OCI-LY3 (cell line): ENCODE data around the gene C1orf116.

Experiments
- CTCF ChIP-seq: fragments of 200-600, 300-600 bp; sonication (generic); IDR thresholded peaks from 2 replicates; pipeline ENCODE4 v1.5.1; 2014; ENCODE audit warnings: antibody characterized with exemption, low read length, low read depth
- EZH2phosphoT487 ChIP-seq: fragments of 200-600 bp; shearing (Covaris generic); IDR thresholded peaks from 2 replicates; pipeline ENCODE4 v1.6.1; 2018; ENCODE audit warnings: antibody characterized with exemption, mixed run types, low read depth

DNA sequence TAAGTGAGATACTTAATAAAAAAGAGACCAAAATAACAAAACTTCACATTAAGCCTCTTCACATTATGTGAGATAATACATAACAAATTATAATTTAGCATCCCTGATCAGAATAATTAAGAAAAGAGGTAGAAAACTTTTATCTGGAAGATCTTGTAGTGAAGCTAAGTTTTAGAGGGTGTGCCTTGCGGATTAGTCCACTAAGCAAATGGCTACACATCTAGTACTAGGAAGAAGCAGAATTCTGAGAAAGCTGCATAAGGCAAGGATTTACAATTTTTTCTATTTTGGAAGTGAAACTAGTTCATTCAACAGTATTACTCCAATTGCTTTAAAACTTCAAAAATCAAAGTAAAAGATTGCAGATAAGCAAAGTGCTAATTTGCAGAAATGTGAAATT lies 14.9 kb upstream of the C1orf116 start:
- TF ChIP-seq CTCF (no peak), EZH2phosphoT487 (no peak)
